Activated CD4-positive, alpha-beta T cell treated with anti-CD3 and anti-CD28 coated beads, Interleukin-2, amount 50 U/mL, for 16 hours (primary cell): ENCODE results near the gene PLEKHG2.
A peak's percentile ranks its signal among the peaks of the same experiment; 100 is the strongest.

Experiments
- DNase-seq: peaks from one replicate; pipeline ENCODE4 v3.0.0-alpha.2; 2020

Gene PLEKHG2

GRCh38 chr19:39407660-39408391 is 4.6 kb upstream of the PLEKHG2 start:
- peak; percentile 77 for DNase-seq

GRCh38 chr19:39408392-39409207 is 3.9 kb upstream of the PLEKHG2 start:
- no peak for DNase-seq

- peak; percentile 82 for DNase-seq
Measured at GRCh38 chr19:39409208-39410016, 3.1 kb upstream of the PLEKHG2 start.

- peak; percentile 59 for DNase-seq
Measured at GRCh38 chr19:39410017-39410830, 2.2 kb upstream of the PLEKHG2 start.

- no peak for DNase-seq
Measured at GRCh38 chr19:39410831-39411080, 1.7 kb upstream of the PLEKHG2 start.

- DNase-seq: no peak
Measured at GRCh38 chr19:39411081-39411831, 1.2 kb upstream of the PLEKHG2 start.

- DNase-seq: peak; percentile 94
Measured at GRCh38 chr19:39411832-39412099, 703 bp upstream of the PLEKHG2 start.

GRCh38 chr19:39412867-39413271 is 400 bp downstream of the PLEKHG2 start:
- no peak for DNase-seq

GRCh38 chr19:39413272-39413910 is 922 bp downstream of the PLEKHG2 start:
- no peak for DNase-seq

GRCh38 chr19:39413911-39414608 is 1.6 kb downstream of the PLEKHG2 start:
- DNase-seq: no peak

- no peak for DNase-seq
Measured at GRCh38 chr19:39415111-39416046, 2.9 kb downstream of the PLEKHG2 start.

GRCh38 chr19:39416152-39417120 is 4.0 kb downstream of the PLEKHG2 start:
- no peak for DNase-seq

- no peak for DNase-seq
Measured at GRCh38 chr19:39417463-39418181, 5.2 kb downstream of the PLEKHG2 start.

GRCh38 chr19:39419003-39419402 is 6.5 kb downstream of the PLEKHG2 start:
- no peak for DNase-seq

GRCh38 chr19:39420769-39421168 is 8.3 kb downstream of the PLEKHG2 start:
- DNase-seq: no peak

- DNase-seq: no peak
Measured at GRCh38 chr19:39422020-39422419, 9.6 kb downstream of the PLEKHG2 start.

- no peak for DNase-seq
Measured at GRCh38 chr19:39423258-39424086, 11.0 kb downstream of the PLEKHG2 start.
